GM12878 (cell line): Measurements from ENCODE around the gene GNPTG. TPM values are rescaled to one million over a fixed set of nuclear protein-coding genes. Genes with fewer than 3 reads are reported as not detected.
A peak's percentile ranks its signal among the peaks of the same experiment; 100 is the strongest.

Experiments
- ATAC-seq: fragments of 200-7000 bp; cut with Tn5 transposase; 3 replicates; pipeline ENCODE4 v1.9.1; 2020; ENCODE audit warnings: mild to moderate bottlenecking, moderate library complexity
- BruUV-seq: library from RNA; stranded (reverse); fragments of 400-500 nt; replicated peaks from 2 replicates; lab custom pipeline; 2021; lab: Mats Ljungman, UMichigan
- CTCF ChIA-PET: fragments of 300-600 bp; sonication (Branson Sonifier 250); formaldehyde crosslinking; extraction: SDS; loops from one replicate; lab custom pipeline; 2021; ENCODE audit warnings: inconsistent platforms; lab: Yijun Ruan, JAX
- POLR2A ChIA-PET: fragments of 350-600 bp; formaldehyde crosslinking; extraction: SDS; loops from one replicate; lab custom pipeline; 2021; ENCODE audit warnings: inconsistent platforms; lab: Charles Lee
- RAD21 ChIA-PET: fragments of 300-600 bp; sonication (Branson Sonifier 250); formaldehyde crosslinking; loops from one replicate; lab custom pipeline; 2023; ENCODE audit warnings: antibody characterized with exemption; ENCODE audit not compliant: unreplicated experiment; lab: Charles Lee
- SMC1A ChIA-PET: fragments of 300-600 bp; sonication (Branson Sonifier 250); formaldehyde crosslinking; loops from one replicate; lab custom pipeline; 2023; ENCODE audit not compliant: unreplicated experiment, uncharacterized antibody; lab: Charles Lee
- DNase-seq: peaks from one replicate; pipeline ENCODE4 v3.0.0-alpha.2; 2011; ENCODE audit warnings: low read depth, low spot score
- FAIRE-seq: peaks from 3 replicates; lab custom pipeline; 2011; peaks lifted over from hg19 to GRCh38; lab: Jason Lieb, UNC
- H2AFZ ChIP-seq: 2 replicates; pipeline ENCODE4 v1.6.0; 2011; ENCODE audit warnings: low read depth, low read length, control low read depth; ENCODE audit not compliant: control insufficient read depth
- H3K27ac ChIP-seq: 2 replicates; pipeline ENCODE4 v1.5.1; 2011; ENCODE audit warnings: control low read depth; ENCODE audit not compliant: control insufficient read depth, insufficient read depth
- H3K27me3 ChIP-seq, 2 experiments: replicated peaks in 1 of 2; 2 replicates each; pipeline versions ENCODE4 v1.6.0 to v1.6.1; 2011; ENCODE audit warnings: low read length in 1 of 2; ENCODE audit not compliant: control insufficient read depth in 2 of 2, insufficient read depth in 2 of 2
- H3K36me3 ChIP-seq, 2 experiments: 2 replicates each; pipeline ENCODE4 v1.5.1; 2011; ENCODE audit warnings: low read length in 1 of 2; ENCODE audit not compliant: control insufficient read depth in 2 of 2, insufficient read depth in 2 of 2
- H3K4me1 ChIP-seq: 2 replicates; pipeline ENCODE4 v1.6.1; 2011; ENCODE audit warnings: mild to moderate bottlenecking, low read length, moderate library complexity, mixed read lengths; ENCODE audit not compliant: control insufficient read depth, insufficient read depth
- H3K4me2 ChIP-seq: 2 replicates; pipeline ENCODE4 v1.6.0; 2011; ENCODE audit warnings: control low read depth; ENCODE audit not compliant: control insufficient read depth, insufficient read depth
- H3K4me3 ChIP-seq: fragments of 200-600 bp; sonication (generic); 2 replicates; pipeline ENCODE4 v1.5.1; 2016
- H3K79me2 ChIP-seq: 2 replicates; pipeline ENCODE4 v1.6.0; 2011; ENCODE audit warnings: low read length; ENCODE audit not compliant: control insufficient read depth, insufficient read depth
- H3K9ac ChIP-seq: 2 replicates; pipeline ENCODE4 v1.8.0; 2011; ENCODE audit warnings: low read length, control low read depth, mixed read lengths; ENCODE audit not compliant: control insufficient read depth, insufficient read depth
- H3K9me3 ChIP-seq: replicated peaks from 3 replicates; pipeline ENCODE4 v1.5.1; 2011; ENCODE audit warnings: mild to moderate bottlenecking, low read length; ENCODE audit not compliant: control insufficient read depth, insufficient read depth
- H4K20me1 ChIP-seq: 2 replicates; pipeline ENCODE4 v1.6.0; 2011; ENCODE audit not compliant: control insufficient read depth, insufficient read depth
- ASH2L ChIP-seq: fragments of 300-600, 200-600 bp; sonication (generic); IDR thresholded peaks from 2 replicates; pipeline ENCODE4 v1.6.1; 2017; ENCODE audit warnings: low read depth, mild to moderate bottlenecking, borderline replicate concordance
- EGR1 ChIP-seq, 2 experiments: IDR thresholded peaks; 1 replicate in 1 of 2; 2 replicates in 1 of 2; pipeline ENCODE4 v1.6.1; 2011 to 2012; ENCODE audit warnings: low read depth in 2 of 2, low read length in 2 of 2, borderline replicate concordance in 1 of 2, mild to moderate bottlenecking in 1 of 2, moderate library complexity in 1 of 2
- HDAC6 ChIP-seq: fragments of 200-600 bp; sonication (generic); IDR thresholded peaks from one replicate; pipeline ENCODE4 v1.8.0; 2017; ENCODE audit warnings: antibody characterized with exemption; ENCODE audit not compliant: unreplicated experiment
- POLR2A ChIP-seq: IDR thresholded peaks from 2 replicates; pipeline ENCODE4 v1.6.1; 2011; ENCODE audit warnings: low read depth, mild to moderate bottlenecking, low read length
- SREBF1 ChIP-seq: IDR thresholded peaks from 2 replicates; pipeline ENCODE4 v1.6.1; 2012; ENCODE audit warnings: mild to moderate bottlenecking, low read length
- WGBS: methylation state at CpG from one replicate; pipeline ENCODE4 v1.1.6; 2016; ENCODE audit warnings: low lambda C conversion rate; ENCODE audit not compliant: insufficient replicate concordance, insufficient coverage; ENCODE audit errors: missing lambda C conversion rate; 5-methylcytosine and 5-hydroxymethylcytosine counted together
- in situ Hi-C: fragments of 300-500 bp; cut with MboI; formaldehyde crosslinking; loops from 9 replicates; pipeline ENCODE4 v1.14.3; 2018; ENCODE audit warnings: mixed read lengths
- intact Hi-C: fragments of 100-400 bp; cut with micrococcal nuclease; formaldehyde crosslinking; loops from one replicate; pipeline ENCODE4 v1.14.2; 2022; ENCODE audit not compliant: unreplicated experiment
- polyA plus RNA-seq, 11 experiments: library from polyadenylated mRNA; depleted of rRNA in 4 of 11; unstranded in 6 of 11; stranded (reverse) in 5 of 11; fragments of >200 nt; fragmentation: Nextera tagmentation in 4 of 11; fragmentation: Illumina TruSeq in 1 of 11; extraction: Ambion mirVana in 4 of 11; extraction: Trizol in 1 of 11; gene quantifications; 1 replicate in 1 of 11; 2 replicates in 10 of 11; pipeline versions ENCODE4 v1.2.1 to v1.2.3, GENCODE V29; 2011 to 2016; ENCODE audit warnings: inconsistent platforms in 2 of 11, missing spikeins in 2 of 11, low read depth in 1 of 11
- total RNA-seq, 4 experiments: library from RNA; depleted of rRNA in 3 of 4; stranded (reverse); fragments of >200 nt in 3 of 4; fragmentation: Illumina TruSeq in 1 of 4; extraction: Trizol in 1 of 4; gene quantifications; 2 replicates each; pipeline versions ENCODE4 v1.2.1 to v1.2.3, GENCODE V29; 2013 to 2021

Gene GNPTG
- total and polyA plus RNA-seq, 10 of the 15 experiments (the other 5 are each of a cell fraction or from before 2014, with no cell fraction given), result 0.80 to 32.6 (median 20.9) TPM

GRCh38 chr16:1323296-1324239 lies 28.2 kb upstream of the GNPTG start:
- CTCF ChIA-PET, result no interaction called here
- 0 out of 2 replicates have a peak, but pooled peaks cover 4% of the 10 kb centered on the region for H4K20me1 ChIP-seq
- peaks cover 10 to 34% of the 10 kb centered on the region in 2 experiments; a peak in 3 of 4 replicates for H3K36me3 ChIP-seq
- RAD21 ChIA-PET, result no interaction called here
- H3K79me2 ChIP-seq, result no peaks in the 10 kb centered on the region
- POLR2A ChIA-PET, result no interaction called here
- TF ChIP-seq ASH2L (no peak), EGR1 (IDR thresholded peaks at IDR 0.05; ENCODE audit: borderline replicate concordance in 1 of 2, low read depth in 2 of 2, low read length in 2 of 2) (no peak), SREBF1 (no peak)
- DNase-seq (no peak), ATAC-seq (no peak; the same call in 2 of the 3 replicates), FAIRE-seq (no peak)
- SMC1A ChIA-PET, result no interaction called here
- no TSS peak for BruUV-seq
- H3K4me2 ChIP-seq, result no peak overlapping the region
- no peak overlapping the region for H3K27ac ChIP-seq
- no peaks in the 10 kb centered on the region for H3K27me3 ChIP-seq
- no peaks in the 10 kb centered on the region for H3K9me3 ChIP-seq
- H3K9ac ChIP-seq, result no peak overlapping the region
- WGBS, result 57% methylated on average over 32 of the region's 35 CpGs
- in situ Hi-C loops (no loop called here), intact Hi-C loops (no loop called here)
- H3K4me1 ChIP-seq, result peaks cover 3% of the 10 kb centered on the region; the same call in 1 of the 2 replicates
- no peak overlapping the region for H3K4me3 ChIP-seq
- H2AFZ ChIP-seq, result no peak overlapping the region

- intact Hi-C loops (no loop called here), in situ Hi-C loops (no loop called here)
- CTCF ChIA-PET, result no interaction called here
- Histone ChIP-seq H3K9ac (no peak overlapping the region), H3K27ac (no peak overlapping the region), H3K27me3 (no peaks in the 10 kb centered on the region), H3K9me3 (no peaks in the 10 kb centered on the region), H3K4me2 (no peak overlapping the region), H3K4me1 (peaks cover 3% of the 10 kb centered on the region; the same call in 1 of the 2 replicates), H3K79me2 (no peaks in the 10 kb centered on the region), H2AFZ (no peak overlapping the region), H3K36me3 (peaks cover 8 to 28% of the 10 kb centered on the region in 2 experiments; a peak in 3 of 4 replicates), H4K20me1 (0 out of 2 replicates have a peak, but pooled peaks cover 2% of the 10 kb centered on the region), H3K4me3 (no peak overlapping the region)
- SMC1A ChIA-PET, result no interaction called here
- FAIRE-seq (no peak), DNase-seq (no peak), ATAC-seq (no peak)
- BruUV-seq, result no TSS peak
- POLR2A ChIA-PET, result no interaction called here
- TF ChIP-seq POLR2A (peak; percentile 47; the same call in 1 of the 2 replicates), HDAC6 (no peak)
- RAD21 ChIA-PET, result no interaction called here
- 86% methylated on average over 20 of the region's 22 CpGs for WGBS
Measured at GRCh38 chr16:1324286-1324826, 27.4 kb upstream of the GNPTG start.
